HG03558 (cell line): ENCODE measurements around the gene FAM217A.

Source experiments
- ATAC-seq: cut with Tn5 transposase; IDR thresholded peaks from one replicate; pipeline ENCODE4 v1.9.1; 2021; ENCODE audit warnings: moderate number of reproducible peaks; ENCODE audit not compliant: unreplicated experiment; ENCODE audit errors: extremely low read depth

Gene FAM217A

DNA sequence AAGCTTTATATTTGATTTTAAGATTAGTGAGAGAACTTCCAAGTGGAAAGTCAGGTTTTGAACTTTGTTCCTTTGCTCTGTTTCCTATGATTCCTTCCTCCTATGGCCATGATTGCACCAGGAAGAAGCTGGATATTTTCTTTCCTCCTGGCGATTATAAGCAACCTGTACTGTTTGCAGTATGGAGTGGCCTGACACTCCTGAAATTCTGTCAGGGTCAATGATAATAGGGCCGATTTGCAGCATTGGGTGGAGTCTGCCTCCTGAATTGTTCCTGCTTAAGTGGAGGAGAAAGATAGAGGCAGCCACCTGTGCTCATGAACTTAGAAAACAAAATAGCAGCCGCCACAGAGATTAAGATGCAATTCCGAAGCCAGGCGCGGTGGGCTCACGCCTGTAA lies 9.8 kb upstream of the FAM217A start:
- ATAC-seq = no peak

DNA sequence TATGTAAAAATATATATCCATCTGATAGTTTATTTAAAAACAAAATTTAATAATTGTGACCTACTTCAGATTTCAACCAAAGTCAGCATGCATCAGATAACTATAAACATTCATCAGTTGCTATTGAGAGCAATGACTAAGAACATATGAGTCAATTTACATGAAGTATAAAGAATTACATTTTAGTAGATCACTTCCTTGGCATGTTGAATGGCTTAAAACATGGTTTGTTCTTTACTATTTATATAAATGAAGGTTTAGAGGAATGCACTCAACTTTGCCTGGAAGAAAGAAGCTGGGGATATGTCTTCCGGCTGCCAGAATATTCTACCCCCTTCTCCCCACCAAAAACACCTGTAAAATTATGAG lies 6.4 kb upstream of the FAM217A start:
- ATAC-seq = no peak

DNA sequence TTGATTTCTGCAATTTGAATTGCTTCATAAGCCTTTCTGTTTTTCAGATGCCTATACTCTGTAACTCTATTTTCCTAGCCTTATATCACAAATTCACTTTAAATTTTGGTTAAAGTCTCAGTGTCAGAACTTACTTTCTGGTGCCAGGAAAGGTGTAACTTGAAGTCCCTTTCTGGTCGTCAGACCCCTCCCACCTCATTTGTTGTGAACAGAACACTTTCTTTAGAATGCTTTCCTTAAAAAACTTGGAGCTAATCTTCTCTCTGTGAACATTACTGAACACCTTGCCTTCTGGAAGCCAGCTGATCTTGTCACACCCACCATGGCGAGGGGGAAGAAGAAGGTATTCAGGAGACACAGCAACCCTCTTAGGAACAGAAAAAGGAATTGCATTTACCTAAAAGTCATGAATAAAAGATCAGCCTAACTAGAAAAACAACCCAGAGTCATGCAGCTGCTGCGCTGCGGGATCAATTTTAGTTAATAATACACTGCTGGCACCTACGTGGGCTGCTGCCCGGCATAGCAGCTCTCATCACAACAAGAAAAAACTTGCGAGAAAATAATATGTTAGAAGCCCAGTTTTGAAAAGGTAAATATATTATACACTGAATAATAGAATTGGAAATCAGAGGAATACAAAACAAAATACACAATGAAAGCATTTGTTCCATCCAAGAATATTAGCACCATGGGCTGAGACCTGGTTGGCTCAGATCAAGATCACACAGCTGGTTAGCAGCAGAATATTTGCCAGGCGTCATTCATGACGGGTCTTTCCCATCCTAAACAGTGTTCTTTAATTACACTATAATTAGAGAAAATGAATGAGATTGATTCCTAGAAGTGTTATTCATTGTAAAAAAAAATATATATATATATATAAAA lies 5.8 kb upstream of the FAM217A start:
- no peak for ATAC-seq

DNA sequence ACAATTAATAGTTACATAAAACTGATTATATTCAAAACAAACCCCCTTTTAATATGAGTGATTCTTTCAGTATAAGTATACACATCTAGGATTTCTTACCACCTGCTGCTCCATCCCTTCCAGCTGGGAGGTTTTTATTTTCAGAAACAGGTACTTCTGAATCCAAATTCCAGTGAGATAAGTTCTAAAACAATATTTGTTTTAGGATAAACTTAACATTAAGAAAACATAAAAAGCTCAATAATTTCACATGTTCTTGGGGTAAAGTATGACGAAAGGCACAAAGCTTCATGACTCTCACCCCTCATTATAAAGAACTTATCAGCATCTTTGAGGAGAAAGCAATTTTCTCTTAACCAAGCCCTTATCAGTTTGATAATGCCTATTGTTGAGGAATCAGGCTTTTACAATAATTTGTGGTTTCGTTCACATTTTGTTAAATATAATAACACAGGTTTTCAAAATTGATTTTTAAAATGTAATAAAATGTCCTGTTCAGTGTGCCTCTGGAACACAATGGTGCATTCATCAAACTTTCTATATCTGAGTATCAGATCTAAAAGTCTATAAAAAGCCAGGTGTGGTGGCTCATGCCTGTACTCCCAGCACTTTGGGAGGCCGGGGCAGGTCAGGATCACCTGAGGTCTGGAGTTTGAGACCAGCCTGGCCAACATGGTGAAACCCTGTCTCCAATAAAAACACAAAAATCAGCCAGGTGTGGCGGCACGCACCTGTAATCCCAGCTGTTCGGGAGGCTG lies 4.3 kb downstream of the FAM217A start:
- no peak for ATAC-seq

DNA sequence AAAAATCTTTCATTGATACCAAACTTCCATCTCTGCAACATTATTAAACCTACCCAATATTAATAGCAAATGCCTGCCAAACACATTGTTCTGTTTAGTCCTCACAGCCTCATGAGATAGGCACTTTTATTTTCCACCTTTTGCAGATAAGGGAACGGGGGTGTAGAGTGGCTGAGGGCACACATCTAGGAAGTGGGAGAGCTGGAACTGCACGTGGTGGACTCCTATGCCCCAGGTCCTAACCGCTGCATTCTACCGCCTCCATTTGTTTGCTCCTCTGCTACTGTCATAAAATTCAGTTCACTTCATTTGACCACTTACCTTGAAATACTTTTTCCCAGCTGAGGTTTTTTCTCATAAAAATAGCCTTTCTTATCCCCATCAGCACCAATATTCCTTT lies 7.6 kb downstream of the FAM217A start:
- no peak for ATAC-seq

DNA sequence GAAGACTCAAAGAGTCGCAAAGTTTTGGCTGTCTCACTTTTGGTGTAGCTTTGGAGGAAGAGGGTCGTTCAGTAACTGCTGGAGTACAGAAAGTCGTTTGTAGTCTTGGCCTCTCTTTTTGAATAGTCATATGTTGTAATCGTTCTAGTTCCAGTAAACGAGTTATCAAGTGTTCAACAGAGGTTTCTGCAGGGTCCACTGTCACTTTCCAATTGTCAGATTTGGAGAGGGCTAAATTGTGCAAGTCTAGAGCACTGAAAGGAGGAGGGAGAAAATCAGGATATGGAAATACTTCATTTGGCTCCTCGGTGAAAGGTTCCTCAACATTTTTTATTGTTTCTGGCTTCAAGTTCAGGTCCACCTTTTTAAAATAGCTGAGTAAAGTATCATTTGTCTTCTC lies 9.7 kb downstream of the FAM217A start:
- ATAC-seq = no peak

DNA sequence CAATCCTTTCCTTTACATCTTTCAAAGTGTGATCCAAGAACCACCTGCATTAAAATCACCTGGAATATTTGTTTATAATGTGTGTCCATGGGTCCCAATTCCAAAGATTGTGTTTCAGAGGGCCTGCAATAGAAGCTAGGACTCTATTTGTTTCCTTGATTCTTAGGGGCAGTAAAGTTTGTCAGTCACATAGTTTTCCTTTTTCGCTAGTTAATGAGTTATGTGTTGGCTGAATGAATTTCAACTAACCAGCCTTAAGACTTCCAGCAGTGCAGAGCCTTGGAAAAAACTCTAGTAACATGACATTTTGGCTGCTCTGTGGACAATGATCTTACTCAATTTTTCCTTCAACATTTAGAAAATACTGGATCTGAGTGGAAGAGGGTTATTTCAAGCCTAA lies 11.3 kb downstream of the FAM217A start:
- ATAC-seq = no peak

DNA sequence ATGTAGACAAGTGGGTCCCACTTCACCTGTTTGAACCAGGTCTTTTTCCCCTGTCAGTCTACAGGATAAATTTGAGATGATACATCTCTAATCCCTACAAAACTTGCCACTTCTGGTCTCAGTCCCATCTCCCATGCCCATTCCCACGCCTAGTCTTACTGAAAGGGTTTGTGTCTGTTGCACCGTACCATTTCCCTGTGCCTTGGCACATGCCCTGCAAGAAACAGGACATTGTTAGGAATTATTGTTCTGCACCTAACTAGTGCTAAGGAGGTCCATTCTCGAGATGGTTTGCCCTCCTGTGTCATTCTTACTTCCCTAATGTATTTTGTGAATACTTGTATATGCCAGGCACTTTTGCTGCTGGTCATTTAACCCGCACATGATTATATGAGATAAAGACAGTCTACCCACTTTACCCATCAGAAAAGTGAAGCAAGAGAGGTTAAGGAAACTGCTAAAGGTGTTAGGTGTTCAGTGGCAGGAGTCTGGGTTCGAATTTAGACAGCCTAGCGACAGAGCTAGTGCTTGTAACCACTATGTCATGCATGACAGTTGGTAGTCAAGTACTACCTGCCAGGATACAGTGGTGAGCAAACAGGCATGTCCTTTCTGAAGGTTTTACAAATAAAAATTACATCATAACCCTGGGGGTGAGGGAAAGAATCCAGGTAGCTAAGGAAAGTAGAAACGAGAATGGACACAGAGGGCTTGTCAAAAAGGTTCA lies 12.7 kb downstream of the FAM217A start:
- ATAC-seq = no peak

DNA sequence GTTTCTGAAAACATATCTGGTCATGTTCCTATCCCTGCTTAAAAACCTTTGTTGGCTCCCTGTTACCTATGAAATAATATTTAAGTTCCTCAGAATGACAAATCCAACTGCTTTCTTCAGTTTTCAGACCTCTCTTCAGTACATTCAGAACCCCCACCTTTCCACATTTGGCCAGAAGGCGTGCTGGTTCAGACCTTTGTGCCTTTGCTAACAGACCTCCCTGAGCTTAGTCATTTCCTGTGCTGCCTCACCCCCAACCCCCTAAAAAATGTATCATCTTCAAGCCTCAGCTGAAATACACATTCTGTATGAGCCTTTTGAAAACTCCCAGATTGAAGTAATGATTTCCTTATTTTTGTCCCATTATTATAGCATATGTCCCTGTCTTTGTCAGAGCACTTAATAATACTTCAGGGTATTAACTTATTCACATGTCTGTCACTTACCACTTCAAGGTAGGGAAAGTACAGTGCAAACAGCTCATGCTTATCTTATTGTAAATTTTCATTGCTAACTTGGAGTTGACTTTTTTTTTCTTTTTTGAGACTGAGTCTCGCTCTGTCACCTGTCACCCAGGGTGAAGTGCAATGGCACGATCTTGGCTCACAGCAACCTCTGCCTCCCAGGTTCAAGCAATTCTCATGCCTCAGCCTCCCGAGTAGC lies 19.7 kb downstream of the FAM217A start:
- no peak for ATAC-seq

DNA sequence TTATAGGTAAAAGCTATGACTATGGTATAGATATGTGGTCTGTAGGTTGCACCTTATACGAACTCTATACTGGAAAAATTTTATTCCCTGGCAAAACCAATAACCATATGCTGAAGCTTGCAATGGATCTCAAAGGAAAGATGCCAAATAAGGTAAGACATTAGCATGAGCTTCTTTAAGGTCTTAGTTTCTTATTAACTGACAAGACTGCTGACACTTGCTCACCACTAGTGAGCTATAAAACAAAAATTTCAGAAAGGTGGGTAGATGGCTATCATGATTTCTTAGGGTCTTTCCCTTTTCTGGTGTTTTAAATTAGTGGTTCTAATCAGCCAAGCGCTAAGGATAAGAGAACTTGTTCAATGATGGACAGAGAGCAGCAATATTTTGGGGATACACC lies 21.9 kb downstream of the FAM217A start:
- no peak for ATAC-seq

DNA sequence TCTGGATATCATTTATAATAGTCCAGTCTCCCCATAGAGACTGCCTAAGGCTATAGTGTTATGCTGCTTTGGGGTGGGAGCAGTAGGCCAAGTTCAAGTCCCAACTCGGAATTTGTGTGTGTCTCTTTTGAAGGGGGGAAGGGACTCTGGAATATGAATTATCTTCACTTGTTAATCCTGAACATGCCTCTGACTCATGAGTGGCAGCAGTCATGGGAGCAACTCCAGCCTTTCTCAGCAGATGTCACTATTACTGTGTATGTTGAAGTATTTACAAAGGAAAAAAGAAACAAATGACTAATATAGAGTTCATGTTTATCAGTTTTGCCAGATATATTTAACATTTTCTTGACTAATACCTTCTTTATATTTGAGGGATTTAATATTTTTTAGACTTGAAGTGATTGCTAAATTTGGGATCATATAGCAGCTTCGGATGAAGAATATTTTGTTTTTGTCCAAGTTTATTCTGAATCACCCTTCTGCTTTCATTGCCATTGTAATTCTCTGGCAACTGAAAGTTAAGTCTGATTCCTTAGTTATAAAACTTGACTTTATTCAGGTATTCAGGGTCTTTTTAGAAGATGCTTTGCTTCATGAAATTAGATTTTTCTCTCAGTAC lies 23.4 kb downstream of the FAM217A start:
- no peak for ATAC-seq

DNA sequence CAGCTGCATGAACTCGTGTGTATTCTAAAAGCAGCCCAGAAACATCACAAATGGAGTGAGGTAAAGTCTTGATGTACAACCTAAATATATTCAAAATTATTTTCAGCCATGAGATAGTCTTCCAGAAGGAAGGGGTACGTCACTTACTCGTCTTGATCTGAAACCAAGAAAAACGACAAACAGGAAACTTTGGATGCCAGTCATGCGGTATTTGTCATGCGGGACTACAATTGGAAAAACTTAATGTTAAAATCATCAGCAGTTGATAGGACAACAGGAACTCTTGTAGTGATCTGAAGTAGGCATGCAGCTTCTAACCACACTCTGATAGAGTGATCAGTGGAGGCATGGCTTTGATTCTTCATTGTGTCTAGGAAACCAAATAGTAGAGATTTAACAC lies 29.7 kb downstream of the FAM217A start:
- no peak for ATAC-seq

DNA sequence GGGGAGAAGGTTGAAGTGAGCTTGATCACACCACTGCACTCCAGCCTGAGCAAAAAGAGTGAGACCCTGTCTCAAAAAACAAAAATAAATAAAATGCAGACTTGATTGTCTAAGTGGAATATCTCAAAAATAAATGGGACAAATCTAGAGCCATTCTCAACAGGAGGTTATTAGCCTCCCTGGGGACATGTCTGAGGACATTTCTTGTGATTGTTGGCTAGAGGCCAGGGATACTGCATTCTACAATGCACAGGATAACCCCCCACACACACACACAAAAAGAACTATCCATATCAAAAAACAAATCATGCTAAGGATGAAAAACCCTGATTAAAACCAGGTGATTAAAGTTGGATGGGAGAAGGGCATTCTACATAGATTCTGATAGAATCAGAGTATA lies 37.5 kb downstream of the FAM217A start:
- ATAC-seq = no peak

DNA sequence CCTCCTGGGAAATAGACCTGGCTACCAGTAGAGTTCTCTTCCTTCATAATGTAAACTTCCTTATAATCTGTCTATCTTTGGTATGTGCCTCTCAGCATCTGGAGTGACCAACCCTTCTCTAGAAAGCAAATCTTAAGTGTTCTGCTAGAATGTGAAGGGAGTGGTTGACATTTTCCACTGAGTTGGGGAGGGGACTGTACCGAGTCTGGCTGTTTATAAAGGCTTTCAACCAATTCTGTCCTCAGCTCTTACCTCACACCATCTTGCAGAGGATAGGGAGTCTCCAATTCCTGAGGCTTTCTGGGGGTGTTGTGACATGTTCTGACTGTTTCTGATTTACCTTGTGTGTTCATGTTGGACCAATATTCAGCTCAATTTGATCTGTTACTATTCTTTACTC lies 39.6 kb downstream of the FAM217A start:
- ATAC-seq = no peak

DNA sequence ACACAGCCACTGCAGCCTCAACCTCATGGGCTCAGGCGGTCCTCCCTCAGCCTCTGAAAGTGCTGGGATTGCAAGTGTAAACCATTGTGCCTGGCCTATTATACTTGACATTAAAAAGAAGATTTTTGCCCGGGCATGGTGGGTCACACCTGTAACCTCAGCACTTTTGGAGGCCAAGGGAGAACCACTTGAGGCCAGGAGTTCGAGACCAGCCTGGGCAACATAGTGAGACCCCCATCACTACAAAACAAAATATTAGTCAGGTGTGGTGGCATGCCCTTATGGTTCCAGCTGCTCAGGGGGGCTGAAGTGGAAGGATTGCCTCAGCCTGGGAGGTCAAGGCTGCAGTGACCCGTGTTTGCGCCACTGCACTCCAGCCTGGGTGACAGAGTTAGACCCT lies 42.4 kb downstream of the FAM217A start:
- no peak for ATAC-seq

DNA sequence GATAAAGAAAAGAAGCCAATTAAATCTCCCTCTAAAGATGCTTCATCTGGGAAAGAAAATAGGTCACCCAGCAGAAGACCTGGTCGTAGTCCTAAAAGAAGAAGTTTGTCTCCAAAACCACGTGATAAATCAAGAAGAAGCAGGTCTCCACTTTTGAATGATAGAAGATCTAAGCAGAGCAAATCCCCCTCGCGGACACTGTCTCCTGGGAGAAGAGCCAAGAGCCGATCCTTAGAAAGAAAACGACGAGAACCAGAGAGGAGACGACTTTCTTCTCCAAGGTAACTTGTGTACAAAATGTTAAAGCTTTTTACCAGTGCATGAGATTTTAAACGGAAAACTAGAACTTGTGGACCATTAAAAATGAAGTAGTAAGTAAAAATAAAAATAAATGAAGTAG lies 46.5 kb downstream of the FAM217A start:
- no peak for ATAC-seq

DNA sequence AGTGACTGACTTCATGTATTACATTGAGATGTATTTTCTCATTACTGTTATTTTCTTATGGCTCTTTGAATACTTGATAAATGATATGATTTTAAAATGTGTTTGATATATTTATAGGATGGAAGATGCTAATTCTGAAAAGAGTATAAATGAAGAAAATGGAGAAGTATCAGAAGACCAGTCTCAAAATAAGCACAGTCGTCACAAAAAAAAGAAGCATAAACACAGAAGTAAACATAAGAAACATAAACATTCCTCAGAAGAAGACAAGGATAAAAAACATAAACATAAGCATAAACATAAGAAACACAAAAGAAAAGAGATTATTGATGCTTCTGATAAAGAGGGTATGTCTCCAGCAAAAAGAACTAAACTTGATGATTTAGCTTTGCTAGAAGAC lies 47.5 kb downstream of the FAM217A start:
- ATAC-seq = no peak

DNA sequence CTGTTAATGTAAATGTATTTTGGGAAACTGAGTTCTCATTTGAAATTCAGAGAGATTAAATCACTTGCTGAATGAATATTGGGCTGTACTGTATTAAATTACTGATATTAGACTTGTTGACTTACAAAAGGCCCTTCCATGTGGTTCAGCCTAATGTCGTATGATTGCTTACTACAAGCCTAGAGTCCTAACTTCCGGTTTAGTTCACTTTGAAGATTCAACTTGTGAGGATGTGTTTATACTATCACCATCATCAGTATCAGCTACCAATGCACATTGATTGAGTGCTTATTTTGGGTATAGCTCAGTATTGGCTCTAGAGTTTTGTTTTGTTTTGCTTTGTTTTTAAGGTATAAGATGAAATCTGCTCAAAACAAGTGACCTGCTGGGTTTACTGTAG lies 48.3 kb downstream of the FAM217A start:
- no peak for ATAC-seq

DNA sequence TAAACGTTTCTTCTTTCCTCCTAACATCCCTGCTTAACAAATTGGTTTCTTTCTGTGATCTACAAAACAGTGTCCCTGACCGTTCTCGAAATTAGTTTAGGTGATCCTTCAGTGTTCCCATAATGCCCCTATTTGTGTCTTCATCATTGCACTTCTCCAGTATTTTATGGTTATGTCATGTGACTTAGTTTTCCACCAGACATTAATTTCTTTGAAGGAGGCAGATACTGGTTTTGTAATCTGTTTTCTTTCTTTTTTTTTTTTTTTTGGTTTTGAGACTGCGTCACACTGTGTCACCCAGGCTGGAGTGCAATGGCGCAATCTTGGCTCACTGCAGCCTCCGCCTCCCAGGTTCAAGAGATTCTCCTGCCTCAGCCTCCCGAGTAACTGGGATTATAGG lies 49.2 kb downstream of the FAM217A start:
- no peak for ATAC-seq

DNA sequence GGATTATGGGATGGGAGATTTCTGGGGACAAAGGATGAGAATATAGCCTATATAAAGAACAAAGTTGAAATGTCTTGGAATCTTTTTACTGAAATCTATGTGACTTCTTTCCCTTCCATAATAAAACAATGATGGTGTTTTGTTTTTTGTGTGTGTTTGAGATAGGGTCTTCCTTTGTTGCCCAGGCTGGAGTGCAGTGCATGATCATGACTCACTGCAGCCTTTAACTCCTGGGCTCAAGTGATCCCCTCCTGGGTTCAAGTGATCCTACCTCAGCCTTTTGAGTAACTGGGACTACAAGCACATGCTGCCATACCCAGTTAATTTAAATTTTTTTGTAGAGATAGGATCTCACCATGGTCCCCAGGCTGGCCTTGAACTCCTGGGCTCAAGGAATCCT lies 50.9 kb downstream of the FAM217A start:
- no peak for ATAC-seq
